ENCODE results near the gene ACKR2.

DNA sequence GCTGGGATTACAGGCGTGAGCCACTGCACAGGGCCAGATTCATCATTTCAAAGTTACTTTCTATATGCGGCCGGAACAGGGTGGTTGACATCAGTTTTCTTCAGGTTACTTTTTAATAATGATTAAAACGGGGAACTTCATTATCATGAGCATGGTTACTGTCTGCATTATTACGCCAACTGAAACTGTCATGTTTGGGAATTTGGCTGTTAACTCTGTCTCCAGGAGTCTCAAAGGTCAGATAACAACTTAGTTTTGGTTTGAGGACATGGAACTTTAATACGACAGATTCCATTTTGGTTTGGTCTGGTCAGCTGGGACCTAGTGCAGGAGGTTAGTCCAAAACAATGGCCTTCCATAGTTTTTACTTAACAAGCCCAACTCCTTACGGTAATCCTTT is 57.9 kb downstream of the ACKR2 start:
- no peak for TF ChIP-seq JUND (IDR thresholded peaks at IDR 0.05)
- TF ChIP-seq CTCF (IDR thresholded peaks at IDR 0.05) = no peak
- TF ChIP-seq TAF1 (IDR thresholded peaks at IDR 0.05; ENCODE audit: borderline replicate concordance, low read depth, low read length) = no peak
- no peak for TF ChIP-seq RAD21 (IDR thresholded peaks at IDR 0.05; ENCODE audit: low read length)
- TF ChIP-seq NFIC (IDR thresholded peaks at IDR 0.05; ENCODE audit: borderline replicate concordance) = no peak
- TF ChIP-seq, protein P1, sequence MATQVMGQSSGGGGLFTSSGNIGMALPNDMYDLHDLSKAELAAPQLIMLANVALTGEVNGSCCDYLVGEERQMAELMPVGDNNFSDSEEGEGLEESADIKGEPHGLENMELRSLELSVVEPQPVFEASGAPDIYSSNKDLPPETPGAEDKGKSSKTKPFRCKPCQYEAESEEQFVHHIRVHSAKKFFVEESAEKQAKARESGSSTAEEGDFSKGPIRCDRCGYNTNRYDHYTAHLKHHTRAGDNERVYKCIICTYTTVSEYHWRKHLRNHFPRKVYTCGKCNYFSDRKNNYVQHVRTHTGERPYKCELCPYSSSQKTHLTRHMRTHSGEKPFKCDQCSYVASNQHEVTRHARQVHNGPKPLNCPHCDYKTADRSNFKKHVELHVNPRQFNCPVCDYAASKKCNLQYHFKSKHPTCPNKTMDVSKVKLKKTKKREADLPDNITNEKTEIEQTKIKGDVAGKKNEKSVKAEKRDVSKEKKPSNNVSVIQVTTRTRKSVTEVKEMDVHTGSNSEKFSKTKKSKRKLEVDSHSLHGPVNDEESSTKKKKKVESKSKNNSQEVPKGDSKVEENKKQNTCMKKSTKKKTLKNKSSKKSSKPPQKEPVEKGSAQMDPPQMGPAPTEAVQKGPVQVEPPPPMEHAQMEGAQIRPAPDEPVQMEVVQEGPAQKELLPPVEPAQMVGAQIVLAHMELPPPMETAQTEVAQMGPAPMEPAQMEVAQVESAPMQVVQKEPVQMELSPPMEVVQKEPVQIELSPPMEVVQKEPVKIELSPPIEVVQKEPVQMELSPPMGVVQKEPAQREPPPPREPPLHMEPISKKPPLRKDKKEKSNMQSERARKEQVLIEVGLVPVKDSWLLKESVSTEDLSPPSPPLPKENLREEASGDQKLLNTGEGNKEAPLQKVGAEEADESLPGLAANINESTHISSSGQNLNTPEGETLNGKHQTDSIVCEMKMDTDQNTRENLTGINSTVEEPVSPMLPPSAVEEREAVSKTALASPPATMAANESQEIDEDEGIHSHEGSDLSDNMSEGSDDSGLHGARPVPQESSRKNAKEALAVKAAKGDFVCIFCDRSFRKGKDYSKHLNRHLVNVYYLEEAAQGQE (IDR thresholded peaks at IDR 0.05; ENCODE audit: low read depth, low read length) = no peak
- no peak for TF ChIP-seq EP300 (IDR thresholded peaks at IDR 0.05; ENCODE audit: borderline replicate concordance in 1 of 2, low read depth in 1 of 2, low read length in 1 of 2)
- TF ChIP-seq RCOR1 (IDR thresholded peaks at IDR 0.05; ENCODE audit: low read length) = no peak
